ENCODE results near the gene ZNF385D.
A peak's percentile ranks its signal among the peaks of the same experiment; 100 is the strongest.

ZNF385D gene

DNA sequence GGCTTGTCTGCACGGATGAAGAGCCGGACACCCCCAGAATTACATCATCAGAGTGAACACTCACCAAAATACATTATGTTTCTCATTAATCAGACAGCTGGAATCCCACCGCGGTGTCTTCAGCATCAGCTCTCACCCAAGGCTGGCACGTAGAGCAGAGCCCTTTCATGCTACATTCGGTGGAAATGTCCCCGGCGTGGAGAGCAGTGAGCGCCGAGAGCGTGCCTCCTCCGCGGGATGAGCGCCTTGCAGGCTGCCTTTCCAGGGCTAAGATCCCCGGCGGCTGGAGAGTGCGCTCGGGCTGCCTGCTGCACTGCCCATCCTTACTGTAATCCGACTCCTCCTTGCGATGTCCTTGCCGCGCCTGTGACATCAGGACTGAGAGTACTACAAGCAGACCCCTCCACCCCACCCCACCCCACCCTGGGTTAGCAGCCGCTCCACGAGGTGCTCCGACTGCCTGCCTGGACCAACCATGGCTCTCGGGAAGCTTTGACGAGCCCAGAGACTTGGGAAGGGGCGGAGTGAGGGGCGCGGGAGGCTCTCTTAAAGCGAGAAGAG lies at the start of gene ZNF385D:
ZNF385D (minus strand) TSS at position 380 of the 561 bp plus-strand sequence; CDS start at position 86, 294 bp downstream.
- peak; percentile 31 for DNase-seq

DNA sequence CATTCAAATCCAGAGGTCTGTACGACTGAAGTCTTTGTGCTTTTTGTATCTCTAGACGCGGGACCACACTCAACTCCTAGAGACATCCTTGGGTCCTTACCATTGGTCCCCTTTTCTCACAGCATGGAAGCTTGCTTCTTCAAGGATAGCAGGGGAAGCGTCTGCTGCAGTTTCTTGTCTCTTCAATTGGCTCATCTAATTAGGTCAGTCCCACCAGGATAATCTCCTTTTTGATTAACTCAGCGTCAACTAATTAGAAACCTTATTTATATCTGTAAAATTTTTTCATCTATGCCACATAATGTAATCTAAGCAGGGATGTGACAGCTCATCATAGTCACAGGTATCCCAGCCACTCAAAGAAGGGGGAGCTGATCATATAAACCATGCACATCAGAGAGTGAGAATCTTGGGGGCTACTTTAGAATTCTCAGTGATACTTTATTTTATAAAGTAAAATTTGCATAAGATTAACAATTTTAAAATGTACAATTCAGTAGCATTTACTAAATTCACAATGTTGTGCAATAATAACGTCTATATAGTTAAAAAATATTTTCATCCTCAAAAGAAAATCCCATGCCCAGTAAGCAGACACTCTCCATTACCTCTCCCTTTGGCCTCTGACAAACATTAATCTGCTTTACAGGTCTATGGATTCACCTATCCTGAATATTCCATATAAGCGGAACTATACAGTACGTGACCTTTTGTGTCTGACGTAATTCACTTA lies 47.5 kb upstream of the ZNF385D start:
- no peak for DNase-seq

GRCh38 chr3:21795921-21796320 lies 44.9 kb upstream of the ZNF385D start:
- no peak for DNase-seq

- no peak for DNase-seq
These were observed 44.3 kb upstream of the ZNF385D start for GRCh38 chr3:21795152-21795837.

- peak; percentile 25 for DNase-seq
These were observed 43.3 kb upstream of the ZNF385D start for GRCh38 chr3:21794291-21794690.

- no peak for DNase-seq
These were observed 41.2 kb upstream of the ZNF385D start for GRCh38 chr3:21792176-21792575.

DNA sequence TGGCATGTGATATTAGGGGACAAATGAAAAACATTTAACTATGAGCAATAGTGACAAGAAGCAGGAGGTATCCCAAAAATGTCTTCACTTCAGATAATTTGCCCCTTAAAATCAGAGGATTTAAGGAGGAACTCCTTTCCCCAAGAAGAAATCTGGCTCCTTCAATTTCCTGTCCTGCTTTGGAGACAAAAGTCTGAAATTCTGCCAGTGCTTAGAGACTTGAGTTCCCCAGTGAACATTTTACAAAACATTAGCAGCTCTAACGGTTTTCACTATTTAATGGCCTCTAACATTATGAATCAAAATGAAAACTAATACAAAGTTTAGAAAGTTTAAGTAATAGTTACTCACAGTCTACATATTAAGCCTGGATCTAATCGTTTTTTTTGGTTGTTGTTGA lies 40.3 kb upstream of the ZNF385D start:
- no peak for DNase-seq

- DNase-seq: no peak
These were observed 39.5 kb upstream of the ZNF385D start for GRCh38 chr3:21790466-21790865.

GRCh38 chr3:21789730-21790129 lies 38.7 kb upstream of the ZNF385D start:
- peak; percentile 18 for DNase-seq

DNA sequence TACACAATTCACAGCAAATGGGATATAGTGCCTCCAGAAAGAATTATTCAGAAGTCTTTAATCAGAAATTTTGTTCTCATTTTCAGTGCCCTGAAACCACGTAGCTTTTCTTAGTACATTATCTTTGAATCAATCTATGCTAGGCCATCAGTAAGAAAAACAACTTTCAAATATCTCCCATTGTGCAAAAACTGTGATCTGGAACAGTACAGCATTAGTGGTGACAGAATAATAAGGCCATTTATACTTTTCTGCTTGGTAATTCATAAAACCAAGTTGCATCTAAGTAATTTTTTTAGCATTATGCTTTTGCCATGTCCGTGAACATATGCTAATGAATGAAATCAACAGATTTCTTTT lies 35.4 kb upstream of the ZNF385D start:
- no peak for DNase-seq

DNA sequence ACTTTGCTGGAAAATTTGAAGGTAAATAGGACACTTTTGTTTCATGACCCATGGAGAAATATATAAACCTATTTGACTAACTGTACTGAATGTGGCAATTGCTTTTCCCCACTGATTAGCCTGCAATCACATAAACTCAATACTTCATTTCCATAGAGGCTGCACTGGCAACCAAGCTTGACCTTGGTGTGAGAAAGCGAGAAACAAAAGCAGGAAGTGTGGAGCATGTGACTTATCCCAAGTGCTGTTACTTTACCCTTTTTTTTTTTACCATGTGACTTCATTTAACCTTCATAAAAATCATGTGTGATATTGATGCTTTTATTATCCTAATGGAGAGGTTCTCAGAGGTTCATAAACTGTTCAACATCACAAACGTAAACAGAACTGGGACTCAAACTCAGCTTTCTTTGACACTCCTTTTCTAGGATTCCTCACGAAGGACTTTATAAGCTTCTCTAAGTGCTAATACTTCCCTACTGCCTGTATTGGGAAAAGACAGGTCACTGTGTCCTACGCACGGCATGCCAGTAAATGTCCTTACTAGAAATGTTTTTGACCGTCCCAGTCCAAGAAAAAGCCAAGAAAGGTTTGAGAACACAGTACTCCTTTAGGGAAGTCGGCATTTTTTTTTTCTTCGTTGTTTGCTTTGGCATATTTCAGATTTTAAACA lies 34.9 kb upstream of the ZNF385D start:
- DNase-seq: no peak

DNA sequence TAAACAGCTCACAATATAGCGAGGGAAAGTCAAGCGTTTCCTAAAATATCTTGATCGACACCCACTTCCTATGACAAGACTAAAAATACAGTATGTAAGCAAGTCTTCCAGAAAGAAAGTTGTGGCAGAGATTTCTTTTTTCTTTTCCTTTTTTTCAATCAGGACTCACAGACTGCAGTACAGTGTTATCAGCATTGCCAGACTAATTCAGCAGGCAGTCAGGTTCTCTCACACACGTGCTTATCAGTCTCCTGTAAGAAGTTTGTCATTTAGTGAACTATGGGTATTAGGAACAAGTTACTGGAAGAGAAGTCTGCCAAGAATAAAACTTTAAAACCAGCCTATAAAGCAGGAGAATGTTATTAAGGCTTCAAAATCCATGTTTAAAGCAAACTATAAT lies 32.8 kb upstream of the ZNF385D start:
- DNase-seq: peak; percentile 82

DNA sequence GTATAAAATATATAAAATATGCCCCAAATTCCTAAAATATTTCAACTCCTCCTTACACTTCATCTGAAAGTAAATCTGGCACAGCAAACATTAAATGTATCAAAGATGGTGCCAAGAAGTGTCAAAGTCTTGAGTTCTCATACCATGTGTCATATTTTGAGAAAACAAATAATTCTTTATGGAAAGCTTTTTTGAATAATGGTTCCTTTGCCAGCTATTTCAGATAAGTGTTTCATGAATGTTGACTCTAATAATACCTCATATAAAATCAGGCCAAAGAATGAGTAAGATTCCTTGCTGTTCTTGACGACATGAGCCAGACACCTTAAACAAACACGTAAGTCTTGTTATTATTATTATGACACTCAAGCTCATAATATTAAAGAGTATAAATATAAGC lies 30.3 kb upstream of the ZNF385D start:
- DNase-seq: no peak

GRCh38 chr3:21779909-21780308 lies 28.9 kb upstream of the ZNF385D start:
- DNase-seq: no peak

- no peak for DNase-seq
These were observed 27.7 kb upstream of the ZNF385D start for GRCh38 chr3:21778715-21779114.

- no peak for DNase-seq
These were observed 26.8 kb upstream of the ZNF385D start for GRCh38 chr3:21777821-21778220.

DNA sequence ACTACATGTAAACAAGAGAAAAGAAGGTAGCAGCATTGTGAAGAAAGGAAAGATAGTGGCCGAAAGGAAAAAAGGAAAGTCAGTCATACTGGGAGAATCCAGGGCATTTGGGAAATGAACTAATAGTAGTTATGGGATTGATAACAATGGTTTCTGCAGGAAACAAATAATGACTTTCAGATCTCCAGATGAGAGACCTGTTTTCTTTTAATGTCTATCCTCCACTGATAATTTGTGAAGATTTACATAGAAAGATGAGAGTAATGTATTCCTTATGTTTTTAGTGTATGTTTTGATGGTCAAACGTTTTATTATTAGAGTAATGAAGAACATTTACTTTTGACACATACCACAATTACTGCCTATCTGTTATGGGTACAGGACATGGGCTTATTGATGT lies 15.0 kb upstream of the ZNF385D start:
- DNase-seq: no peak

DNA sequence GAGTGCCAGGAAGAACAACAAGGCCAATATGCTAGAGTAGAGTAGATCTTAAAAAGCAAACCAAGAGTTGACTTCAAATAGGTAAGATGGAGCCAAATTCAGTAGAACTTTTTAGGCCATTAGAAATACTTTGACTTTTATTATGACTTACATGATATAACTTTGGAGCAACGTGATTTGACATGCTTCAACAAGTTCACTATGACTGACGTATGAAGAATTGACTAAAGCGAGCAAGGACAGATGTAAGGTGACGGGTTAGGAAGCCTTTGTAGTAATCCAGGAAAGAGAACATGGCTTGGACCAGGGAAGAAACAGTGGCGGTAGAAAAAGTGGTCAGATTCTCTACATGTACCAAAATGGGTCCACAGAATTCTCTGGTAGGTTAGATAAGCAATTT lies 4.9 kb upstream of the ZNF385D start:
- DNase-seq: no peak

GRCh38 chr3:21754839-21755238 lies 3.8 kb upstream of the ZNF385D start:
- DNase-seq: no peak

DNA sequence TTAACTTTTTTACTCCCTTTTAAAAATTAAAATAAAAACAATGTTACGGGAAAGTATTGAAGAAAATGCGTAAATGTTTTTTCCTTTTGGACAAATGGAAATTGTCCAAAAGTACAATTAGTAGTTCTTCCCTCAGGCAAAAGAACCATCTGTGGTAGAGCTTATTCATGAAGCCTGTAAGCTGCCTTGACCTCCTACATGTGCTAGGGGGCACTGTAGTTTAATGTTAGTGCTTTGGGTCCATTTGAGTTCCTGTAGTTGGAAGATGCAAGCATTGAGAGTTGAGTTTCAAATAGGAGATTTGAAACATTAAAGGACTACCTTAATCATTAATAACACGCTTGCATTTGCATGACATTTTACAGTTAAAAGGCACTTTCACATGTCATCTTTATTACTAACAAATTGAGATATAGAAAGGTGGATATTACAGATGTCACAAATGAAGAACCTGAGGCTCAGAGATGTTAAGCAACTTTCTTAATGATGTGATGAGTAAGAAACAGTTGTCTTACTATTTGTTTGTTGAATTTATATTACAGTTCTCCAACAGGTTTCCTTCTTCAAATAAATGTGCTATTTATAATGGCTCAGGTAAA lies 1.8 kb upstream of the ZNF385D start:
- DNase-seq: peak; percentile 75

DNA sequence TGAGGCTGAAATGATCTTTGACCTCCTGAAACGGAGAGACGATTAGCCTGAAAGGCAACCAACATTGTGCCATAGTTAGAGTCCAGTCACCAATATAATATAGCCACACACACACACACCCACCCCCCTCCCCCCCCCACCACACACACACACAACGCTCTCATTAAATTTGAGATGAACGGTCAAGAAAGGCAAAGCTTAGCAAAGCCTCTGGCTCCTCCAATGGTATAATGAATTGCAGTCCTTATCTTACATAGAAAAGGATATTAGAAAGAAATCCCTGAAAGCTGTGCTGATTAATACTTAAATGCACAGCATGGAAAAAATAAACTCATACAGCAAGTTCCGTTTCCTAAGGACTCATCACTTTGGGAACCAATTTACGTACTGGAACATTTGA lies 876 bp upstream of the ZNF385D start:
- DNase-seq: no peak

DNA sequence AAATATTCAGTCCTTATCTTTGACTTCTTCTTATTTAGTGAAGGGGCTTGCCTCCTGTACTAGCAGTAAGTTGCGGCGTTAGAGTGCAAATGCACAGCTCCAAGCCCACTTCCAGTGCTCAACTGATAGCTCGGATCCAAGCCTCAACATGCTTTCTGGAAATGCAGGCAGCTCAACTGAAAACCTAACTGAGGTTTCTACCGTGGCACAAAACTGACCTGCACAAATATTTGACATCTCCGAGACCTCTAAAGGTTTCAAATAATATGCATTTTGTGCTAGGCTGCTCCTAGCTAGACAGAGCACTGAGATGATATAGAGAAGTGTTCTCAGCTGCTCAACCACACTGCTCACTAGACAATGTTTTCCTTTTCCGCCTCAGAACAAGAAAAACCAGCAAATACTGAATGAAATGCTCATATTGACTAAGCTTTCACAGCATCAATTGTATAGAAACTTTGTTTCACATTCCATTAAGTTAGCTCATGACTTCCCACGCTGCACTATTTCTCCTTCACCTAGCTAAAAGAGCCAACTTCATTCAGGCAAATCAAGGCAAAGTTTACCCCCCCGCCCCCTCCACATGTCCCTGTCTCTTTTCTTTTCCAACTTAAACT lies 822 bp downstream of the ZNF385D start:
- DNase-seq: no peak

DNA sequence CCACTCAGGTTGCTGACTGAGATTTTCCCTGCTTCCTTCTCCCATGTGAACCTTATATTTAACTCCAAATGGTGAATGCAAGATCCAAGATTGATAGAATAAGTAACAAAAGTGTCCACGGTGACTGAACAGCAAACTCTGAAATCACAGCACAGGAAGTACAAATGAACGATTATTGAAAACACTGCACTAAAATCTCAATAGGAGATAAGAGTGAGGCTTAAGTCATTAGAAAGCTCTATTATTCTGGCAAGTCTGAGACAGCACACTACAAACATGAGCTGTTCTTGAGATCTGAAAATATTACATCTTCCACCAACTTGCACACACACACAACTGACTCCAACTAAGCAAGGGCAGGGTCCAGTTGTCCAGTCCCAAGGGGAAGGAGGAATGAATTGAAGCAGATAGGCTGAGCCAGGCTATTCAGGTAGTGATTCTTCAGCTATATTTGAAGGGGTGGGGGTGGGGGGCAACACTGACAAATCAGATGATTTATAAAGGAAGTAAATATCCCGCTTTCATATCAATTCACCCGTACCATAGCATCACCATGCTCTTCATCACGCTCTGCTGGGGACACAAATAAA lies 2.9 kb downstream of the ZNF385D start:
- DNase-seq: no peak
